BE2C (cell line): Measurements from ENCODE around the gene BAZ2B.

Experiments used
- DNase-seq: peaks from one replicate; pipeline ENCODE4 v3.0.0-alpha.2; 2020
- H3K27me3 ChIP-seq: fragments of 250-450 bp; sonication (Bioruptor Pico); 2 replicates; pipeline ENCODE4 v1.5.1; 2020; ENCODE audit warnings: mild to moderate bottlenecking
- H3K36me3 ChIP-seq: fragments of 250-450 bp; sonication (Bioruptor Pico); 2 replicates; pipeline ENCODE4 v1.5.1; 2020; ENCODE audit warnings: mild to moderate bottlenecking
- H3K4me1 ChIP-seq: fragments of 250-450 bp; sonication (Bioruptor Pico); 2 replicates; pipeline ENCODE4 v1.5.1; 2020
- H3K4me3 ChIP-seq: 2 replicates; pipeline ENCODE4 v1.5.1; 2011; ENCODE audit warnings: low read depth, low read length
- H3K9me3 ChIP-seq: fragments of 250-450 bp; sonication (Bioruptor Pico); 2 replicates; pipeline ENCODE4 v1.5.1; 2020
- CTCF ChIP-seq: IDR thresholded peaks from 2 replicates; pipeline ENCODE4 v1.5.1; 2012; ENCODE audit warnings: mild to moderate bottlenecking, low read depth, low read length

BAZ2B gene

GRCh38 chr2:159275111-159275510, 341.2 kb downstream of the BAZ2B start:
- Histone ChIP-seq H3K4me3 (no peak overlapping the region), H3K4me1 (no peaks in the 10 kb centered on the region), H3K27me3 (no peaks in the 10 kb centered on the region), H3K36me3 (no peaks in the 10 kb centered on the region), H3K9me3 (no peaks in the 10 kb centered on the region)
- no peak for DNase-seq
- no peak for TF ChIP-seq CTCF

GRCh38 chr2:159272156-159272555, 344.2 kb downstream of the BAZ2B start:
- no peaks in the 10 kb centered on the region for H3K36me3 ChIP-seq
- H3K9me3 ChIP-seq: no peaks in the 10 kb centered on the region
- TF ChIP-seq CTCF: no peak
- no peak overlapping the region for H3K4me3 ChIP-seq
- no peaks in the 10 kb centered on the region for H3K4me1 ChIP-seq
- no peaks in the 10 kb centered on the region for H3K27me3 ChIP-seq
- no peak for DNase-seq

- Histone ChIP-seq H3K4me1 (no peaks in the 10 kb centered on the region), H3K9me3 (no peaks in the 10 kb centered on the region), H3K4me3 (no peak overlapping the region), H3K36me3 (no peaks in the 10 kb centered on the region), H3K27me3 (no peaks in the 10 kb centered on the region)
- no peak for DNase-seq
- no peak for TF ChIP-seq CTCF
These were observed 345.5 kb downstream of the BAZ2B start for GRCh38 chr2:159270744-159271379.
